SJSA1 (cell line): ENCODE data around the gene HABP2. TPM values are rescaled to one million over a fixed set of nuclear protein-coding genes. Genes with fewer than 3 reads are reported as not detected.

Experiments
- DNase-seq, 2 experiments: peaks; one replicate each; pipeline ENCODE4 v3.0.0-alpha.2; 2015 to 2020; ENCODE audit warnings: low spot score in 2 of 2, low read depth in 1 of 2
- H3K27ac ChIP-seq: fragments of 250-450 bp; sonication (Bioruptor Pico); 2 replicates; pipeline ENCODE4 v1.5.1; 2020; ENCODE audit warnings: mild to moderate bottlenecking, moderate library complexity
- H3K27me3 ChIP-seq: fragments of 250-450 bp; sonication (Bioruptor Pico); replicated peaks from 2 replicates; pipeline ENCODE4 v1.5.1; 2020; ENCODE audit warnings: mild to moderate bottlenecking, moderate library complexity
- H3K36me3 ChIP-seq: fragments of 250-450 bp; sonication (Bioruptor Pico); 2 replicates; pipeline ENCODE4 v1.5.1; 2020; ENCODE audit warnings: mild to moderate bottlenecking
- H3K4me1 ChIP-seq: fragments of 250-450 bp; sonication (Bioruptor Pico); replicated peaks from 2 replicates; pipeline ENCODE4 v1.6.1; 2021; ENCODE audit warnings: mild to moderate bottlenecking
- H3K4me3 ChIP-seq: fragments of 250-450 bp; sonication (Bioruptor Pico); 2 replicates; pipeline ENCODE4 v1.5.1; 2020; ENCODE audit warnings: mild to moderate bottlenecking
- H3K9me3 ChIP-seq: fragments of 250-450 bp; sonication (Bioruptor Pico); replicated peaks from 2 replicates; pipeline ENCODE4 v1.5.1; 2020; ENCODE audit warnings: mild to moderate bottlenecking
- total RNA-seq: library from RNA; depleted of rRNA; stranded (reverse); fragments of >200 nt; shearing (Covaris generic); gene quantifications from 2 replicates; pipeline ENCODE4 v1.2.3, GENCODE V29; 2014

HABP2 gene
- total RNA-seq, 1 experiment from 2014 or later, result not detected

- H3K9me3 ChIP-seq, result no peaks in the 10 kb centered on the region
- peaks cover 12% of the 10 kb centered on the region for H3K27me3 ChIP-seq
- H3K36me3 ChIP-seq, result no peaks in the 10 kb centered on the region
- DNase-seq, result no peak
- H3K27ac ChIP-seq, result no peak overlapping the region
- no peak overlapping the region for H3K4me3 ChIP-seq
- no peaks in the 10 kb centered on the region for H3K4me1 ChIP-seq
These were observed 58.1 kb downstream of the HABP2 start for GRCh38 chr10:113610631-113611601.

DNA sequence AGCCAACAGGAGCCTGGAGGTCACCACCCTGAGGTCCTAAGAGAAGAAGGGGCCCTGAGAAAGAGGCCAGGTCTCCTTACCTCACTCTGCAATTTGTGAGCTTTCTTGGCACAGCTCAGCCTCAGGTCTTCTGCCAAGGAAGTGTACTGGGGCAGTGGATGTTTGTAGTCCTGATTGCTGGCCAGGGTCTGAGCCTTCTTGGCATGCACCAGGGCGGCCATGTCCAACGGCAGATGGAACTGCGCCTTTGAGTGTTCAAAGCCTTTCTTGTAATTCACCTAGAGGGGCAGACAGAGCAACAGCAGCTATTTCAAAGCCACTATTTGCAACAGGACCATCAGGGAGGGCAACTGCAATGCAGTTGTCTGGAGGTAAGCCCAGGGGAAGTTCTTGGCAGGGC lies 59.3 kb downstream of the HABP2 start:
- Histone ChIP-seq H3K4me1 (no peaks in the 10 kb centered on the region), H3K27ac (no peak overlapping the region), H3K9me3 (no peaks in the 10 kb centered on the region), H3K4me3 (no peak overlapping the region), H3K27me3 (peaks cover 17% of the 10 kb centered on the region), H3K36me3 (no peaks in the 10 kb centered on the region)
- DNase-seq, result no peak

DNA sequence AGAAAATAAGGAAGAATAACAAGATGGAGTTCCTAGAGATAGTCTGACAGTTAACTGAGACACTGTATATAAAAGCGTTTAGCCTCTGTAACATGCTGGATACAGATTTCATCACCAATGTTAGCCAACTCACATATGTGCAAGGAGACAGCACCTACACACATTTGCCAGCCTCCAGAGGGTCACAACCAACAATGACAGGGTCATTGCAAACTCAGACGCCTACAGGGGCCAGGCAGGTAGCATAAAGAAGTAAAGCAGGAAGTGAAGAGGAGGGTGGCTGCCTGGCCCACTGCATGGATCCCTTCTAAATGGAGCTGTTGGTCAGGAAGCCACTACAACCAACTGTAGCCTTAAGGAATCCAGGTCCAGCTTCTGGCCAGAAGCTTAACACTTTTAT lies 60.6 kb downstream of the HABP2 start:
- Histone ChIP-seq H3K9me3 (no peaks in the 10 kb centered on the region), H3K27me3 (peaks cover 17% of the 10 kb centered on the region), H3K4me3 (no peak overlapping the region), H3K27ac (no peak overlapping the region), H3K36me3 (no peaks in the 10 kb centered on the region), H3K4me1 (no peaks in the 10 kb centered on the region)
- DNase-seq, result no peak

DNA sequence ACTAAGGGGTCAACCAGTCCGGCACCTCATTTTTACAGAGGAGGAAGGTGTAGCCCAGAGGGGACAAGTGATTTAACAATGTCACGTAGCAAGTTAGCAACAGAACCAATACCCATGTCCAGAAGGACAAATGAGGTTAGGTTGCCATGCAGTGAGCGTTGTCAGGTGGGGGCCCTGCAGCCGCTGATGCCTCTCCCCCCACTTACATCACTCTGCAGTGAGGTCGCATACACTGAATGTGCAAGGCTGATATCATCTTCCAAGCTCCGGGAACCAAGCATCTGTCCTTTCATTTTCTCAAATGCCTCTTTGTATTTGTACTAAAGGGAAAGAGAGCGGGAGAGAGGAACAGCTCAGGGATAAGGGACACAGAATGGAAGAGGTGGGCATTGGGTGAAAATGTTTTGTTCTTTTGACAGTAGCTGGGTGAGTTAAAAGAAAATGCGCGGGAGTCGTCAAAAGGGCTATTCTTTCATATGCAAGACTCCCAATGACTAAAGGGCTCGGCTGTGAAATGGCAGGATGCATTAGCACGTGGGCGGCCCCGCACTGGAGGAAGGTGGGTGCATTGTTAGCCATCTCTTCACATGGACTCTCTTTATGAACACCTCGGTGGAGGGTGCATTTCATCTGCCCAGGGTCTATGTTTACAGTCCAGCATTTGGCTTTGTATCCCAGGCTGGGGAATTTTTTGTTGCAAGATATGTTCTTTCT lies 61.3 kb downstream of the HABP2 start:
- Histone ChIP-seq H3K27ac (no peak overlapping the region), H3K36me3 (no peaks in the 10 kb centered on the region), H3K27me3 (peaks cover 13% of the 10 kb centered on the region), H3K9me3 (no peaks in the 10 kb centered on the region), H3K4me1 (no peaks in the 10 kb centered on the region), H3K4me3 (no peak overlapping the region)
- no peak for DNase-seq

- Histone ChIP-seq H3K27me3 (peaks cover 15% of the 10 kb centered on the region), H3K4me3 (no peak overlapping the region), H3K27ac (no peak overlapping the region), H3K4me1 (no peaks in the 10 kb centered on the region), H3K9me3 (no peaks in the 10 kb centered on the region), H3K36me3 (no peaks in the 10 kb centered on the region)
- DNase-seq, result no peak
These were observed 63.6 kb downstream of the HABP2 start for GRCh38 chr10:113616244-113617074.

GRCh38 chr10:113617086-113617485 lies 64.2 kb downstream of the HABP2 start:
- no peaks in the 10 kb centered on the region for H3K9me3 ChIP-seq
- DNase-seq, result no peak
- H3K36me3 ChIP-seq, result no peaks in the 10 kb centered on the region
- no peaks in the 10 kb centered on the region for H3K4me1 ChIP-seq
- peaks cover 19% of the 10 kb centered on the region for H3K27me3 ChIP-seq
- H3K27ac ChIP-seq, result no peak overlapping the region
- no peak overlapping the region for H3K4me3 ChIP-seq

GRCh38 chr10:113618338-113618737 lies 65.5 kb downstream of the HABP2 start:
- H3K27me3 ChIP-seq, result peaks cover 31% of the 10 kb centered on the region

GRCh38 chr10:113619401-113619800 lies 66.5 kb downstream of the HABP2 start:
- Histone ChIP-seq H3K4me3 (no peak overlapping the region), H3K27ac (no peak overlapping the region), H3K27me3 (peaks cover 40% of the 10 kb centered on the region), H3K9me3 (no peaks in the 10 kb centered on the region), H3K36me3 (no peaks in the 10 kb centered on the region), H3K4me1 (no peaks in the 10 kb centered on the region)
- DNase-seq, result no peak

More at GRCh38 chr10:113618338-113618737, 65.5 kb downstream of the HABP2 start:
- Histone ChIP-seq H3K27ac (no peak overlapping the region), H3K4me1 (no peaks in the 10 kb centered on the region), H3K4me3 (no peak overlapping the region), H3K9me3 (no peaks in the 10 kb centered on the region), H3K36me3 (no peaks in the 10 kb centered on the region)
- no peak for DNase-seq

GRCh38 chr10:113620511-113620910 lies 67.7 kb downstream of the HABP2 start:
- DNase-seq, result no peak
- Histone ChIP-seq H3K27ac (no peak overlapping the region), H3K4me1 (no peaks in the 10 kb centered on the region), H3K36me3 (no peaks in the 10 kb centered on the region), H3K4me3 (no peak overlapping the region), H3K9me3 (no peaks in the 10 kb centered on the region), H3K27me3 (peaks cover 40% of the 10 kb centered on the region)

DNA sequence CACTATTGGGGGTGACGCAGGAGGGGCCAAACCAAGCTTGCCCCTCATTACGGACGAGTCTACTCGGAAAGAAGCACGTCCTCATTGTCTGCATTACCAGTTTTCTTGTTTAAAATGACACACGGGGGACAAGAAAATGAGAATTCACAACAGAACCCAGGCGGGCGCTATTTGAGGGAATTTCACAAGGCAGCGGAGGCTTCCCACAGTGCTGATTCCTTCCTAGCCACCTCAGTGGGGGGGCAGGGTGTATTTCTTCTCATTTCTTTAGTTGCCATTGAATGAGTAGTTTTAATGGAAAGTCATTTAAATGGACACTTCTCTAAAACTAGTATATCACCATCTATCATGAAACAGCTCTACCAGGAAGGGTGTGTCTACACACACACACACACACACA lies 68.1 kb downstream of the HABP2 start:
- no peak overlapping the region for H3K4me3 ChIP-seq
- H3K9me3 ChIP-seq, result no peaks in the 10 kb centered on the region
- no peaks in the 10 kb centered on the region for H3K36me3 ChIP-seq
- no peak for DNase-seq
- H3K27me3 ChIP-seq, result peaks cover 40% of the 10 kb centered on the region
- no peak overlapping the region for H3K27ac ChIP-seq
- no peaks in the 10 kb centered on the region for H3K4me1 ChIP-seq

GRCh38 chr10:113621799-113622198 lies 68.9 kb downstream of the HABP2 start:
- DNase-seq, result no peak
- H3K27ac ChIP-seq, result no peak overlapping the region
- H3K9me3 ChIP-seq, result no peaks in the 10 kb centered on the region
- H3K27me3 ChIP-seq, result peaks cover 39% of the 10 kb centered on the region
- no peak overlapping the region for H3K4me3 ChIP-seq
- no peaks in the 10 kb centered on the region for H3K4me1 ChIP-seq
- no peaks in the 10 kb centered on the region for H3K36me3 ChIP-seq

GRCh38 chr10:113622831-113623230 lies 70.0 kb downstream of the HABP2 start:
- H3K9me3 ChIP-seq, result no peaks in the 10 kb centered on the region
- H3K4me1 ChIP-seq, result no peaks in the 10 kb centered on the region
- H3K36me3 ChIP-seq, result no peaks in the 10 kb centered on the region
- peaks cover 38% of the 10 kb centered on the region for H3K27me3 ChIP-seq
- H3K27ac ChIP-seq, result no peak overlapping the region
- no peak for DNase-seq
- H3K4me3 ChIP-seq, result no peak overlapping the region

- Histone ChIP-seq H3K4me3 (no peak overlapping the region), H3K9me3 (no peaks in the 10 kb centered on the region), H3K27me3 (peaks cover 38% of the 10 kb centered on the region), H3K36me3 (no peaks in the 10 kb centered on the region), H3K4me1 (no peaks in the 10 kb centered on the region), H3K27ac (no peak overlapping the region)
- no peak for DNase-seq
These were observed 72.8 kb downstream of the HABP2 start for GRCh38 chr10:113625461-113626186.
